ENCODE measurements around the gene AFF3. TPM values are rescaled to one million over a fixed set of nuclear protein-coding genes. Genes with fewer than 3 reads are reported as not detected.

Gene AFF3
- total and polyA plus RNA-seq, 12 donors: 0.39 to 16.9 (median 7.0) TPM

DNA sequence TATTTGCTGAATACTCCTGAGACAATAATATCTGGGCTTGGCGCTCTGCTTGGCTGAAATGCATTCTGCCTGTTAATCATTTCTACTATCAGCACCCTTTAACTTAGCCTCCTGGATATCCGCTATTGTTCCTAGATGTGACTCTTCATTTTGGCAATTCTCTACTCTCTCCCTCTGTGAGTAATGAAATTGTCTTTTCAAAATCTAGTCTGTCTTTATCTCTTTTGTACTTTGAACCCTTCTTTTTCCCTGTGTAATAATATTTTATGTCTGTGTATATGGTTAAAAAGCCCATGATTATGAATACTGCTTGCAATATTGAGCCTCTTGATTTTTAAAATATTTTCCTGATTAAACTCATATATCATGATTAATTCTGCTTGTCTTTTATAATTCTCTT lies 646.4 kb downstream of the AFF3 start:
- peaks cover 0 to 28% (median 15%) of the 10 kb centered on the region in 7 donors for H3K27me3 ChIP-seq
- no peaks in the 10 kb centered on the region for H3K36me3 ChIP-seq
- H3K9me3 ChIP-seq: no peaks in the 10 kb centered on the region
- H3K27ac ChIP-seq: no peak overlapping the region
- H3K4me1 ChIP-seq: peaks cover 0 to 5% (median 2%) of the 10 kb centered on the region in 9 donors
- DNase-seq: no peak
- TF ChIP-seq, protein P1, sequence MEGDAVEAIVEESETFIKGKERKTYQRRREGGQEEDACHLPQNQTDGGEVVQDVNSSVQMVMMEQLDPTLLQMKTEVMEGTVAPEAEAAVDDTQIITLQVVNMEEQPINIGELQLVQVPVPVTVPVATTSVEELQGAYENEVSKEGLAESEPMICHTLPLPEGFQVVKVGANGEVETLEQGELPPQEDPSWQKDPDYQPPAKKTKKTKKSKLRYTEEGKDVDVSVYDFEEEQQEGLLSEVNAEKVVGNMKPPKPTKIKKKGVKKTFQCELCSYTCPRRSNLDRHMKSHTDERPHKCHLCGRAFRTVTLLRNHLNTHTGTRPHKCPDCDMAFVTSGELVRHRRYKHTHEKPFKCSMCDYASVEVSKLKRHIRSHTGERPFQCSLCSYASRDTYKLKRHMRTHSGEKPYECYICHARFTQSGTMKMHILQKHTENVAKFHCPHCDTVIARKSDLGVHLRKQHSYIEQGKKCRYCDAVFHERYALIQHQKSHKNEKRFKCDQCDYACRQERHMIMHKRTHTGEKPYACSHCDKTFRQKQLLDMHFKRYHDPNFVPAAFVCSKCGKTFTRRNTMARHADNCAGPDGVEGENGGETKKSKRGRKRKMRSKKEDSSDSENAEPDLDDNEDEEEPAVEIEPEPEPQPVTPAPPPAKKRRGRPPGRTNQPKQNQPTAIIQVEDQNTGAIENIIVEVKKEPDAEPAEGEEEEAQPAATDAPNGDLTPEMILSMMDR (IDR thresholded peaks at IDR 0.05): no peak
- H3K4me3 ChIP-seq: no peak overlapping the region
- no peak for ATAC-seq
- intact Hi-C loops (cut with DNase I): no loop called here
- WGBS, 2 donors: 80 to 88% methylated on average over 2 of the region's 2 CpGs

Other genes starting within 250 kb of the AFF3 start
- 10 to 100 TPM; 11.3 to 33.3 (median 25.4) TPM for gene LONRF2, start 179.9 kb upstream of the AFF3 start, total RNA-seq
- 1 to 10 TPM in 1 of 2 donors, under 1 TPM in 1; 0.58 to 1.8 TPM for gene LONRF2, start 179.9 kb upstream of the AFF3 start, polyA plus RNA-seq